Endothelial cell of umbilical vein (primary cell): Measurements from ENCODE around the gene RESP18. TPM values are rescaled to one million over a fixed set of nuclear protein-coding genes. Genes with fewer than 3 reads are reported as not detected.
"Not testable (repeated sequence)": the region's sequence is repeated elsewhere in the genome, so short reads cannot be mapped to it uniquely, and the experiment has no call there.

Experiments
- BruUV-seq: library from RNA; stranded (reverse); fragments of 400-500 nt; replicated peaks from 2 replicates; lab custom pipeline; 2021; lab: Mats Ljungman, UMichigan
- CTCF ChIA-PET: fragments of 300-600, 350-600 bp; sonication (Branson Sonifier 250); formaldehyde crosslinking; loops from one replicate; lab custom pipeline; 2021; ENCODE audit warnings: antibody characterized with exemption, inconsistent platforms; lab: Charles Lee
- POLR2A ChIA-PET: fragments of 300-600, 350-600 bp; sonication (Branson Sonifier 250); formaldehyde crosslinking; loops from one replicate; lab custom pipeline; 2021; ENCODE audit warnings: antibody characterized with exemption, inconsistent platforms; lab: Charles Lee
- DNase-seq: peaks from one replicate; pipeline ENCODE4 v3.0.0-alpha.2; 2011; ENCODE audit warnings: low read depth, low spot score
- FAIRE-seq: peaks from 2 replicates; lab custom pipeline; 2011; peaks lifted over from hg19 to GRCh38; lab: Jason Lieb, UNC
- H2AFZ ChIP-seq: 2 replicates; pipeline ENCODE4 v1.6.0; 2012; ENCODE audit warnings: low read depth, low read length, control low read depth, inconsistent platforms
- H3K27ac ChIP-seq: 2 replicates; pipeline ENCODE4 v1.5.1; 2011; ENCODE audit warnings: low read depth, mild to moderate bottlenecking, control low read depth, low read length, moderate library complexity; ENCODE audit not compliant: insufficient read depth
- H3K27me3 ChIP-seq, 2 experiments: 2 replicates each; pipeline versions ENCODE4 v1.6.0 to v1.6.1; 2011; ENCODE audit warnings: low read length in 2 of 2, mixed read lengths in 1 of 2; ENCODE audit not compliant: control insufficient read depth in 2 of 2, insufficient read depth in 2 of 2
- H3K36me3 ChIP-seq, 2 experiments: 2 replicates in 1 of 2; 3 replicates in 1 of 2; pipeline ENCODE4 v1.5.1; 2011; ENCODE audit warnings: low read length in 2 of 2, mild to moderate bottlenecking in 1 of 2, moderate library complexity in 1 of 2; ENCODE audit not compliant: control insufficient read depth in 2 of 2, insufficient read depth in 2 of 2; ENCODE audit errors: extremely low read depth in 1 of 2
- H3K4me1 ChIP-seq: 3 replicates; pipeline ENCODE4 v1.5.1; 2011; ENCODE audit warnings: mild to moderate bottlenecking, low read length; ENCODE audit not compliant: control insufficient read depth, insufficient read depth; ENCODE audit errors: extremely low read depth
- H3K4me2 ChIP-seq: 2 replicates; pipeline ENCODE4 v1.6.1; 2011; ENCODE audit warnings: low read length, control low read depth, mixed read lengths; ENCODE audit not compliant: insufficient read depth
- H3K4me3 ChIP-seq, 3 experiments: fragments of 200-600 bp in 1 of 3; sonication (generic), shearing (Covaris generic) in 1 of 3; replicated peaks in 1 of 3; 2 replicates each; pipeline ENCODE4 v1.5.1; 2011 to 2016; ENCODE audit warnings: control low read depth in 3 of 3, low read length in 3 of 3, mild to moderate bottlenecking in 2 of 3, inconsistent platforms in 1 of 3, low read depth in 1 of 3, moderate library complexity in 1 of 3; ENCODE audit not compliant: insufficient read depth in 1 of 3
- H3K79me2 ChIP-seq: 2 replicates; pipeline ENCODE4 v1.6.0; 2012; ENCODE audit warnings: low read length, inconsistent platforms; ENCODE audit not compliant: control insufficient read depth, insufficient read depth
- H3K9ac ChIP-seq: replicated peaks from 2 replicates; pipeline ENCODE3; 2011; ENCODE audit warnings: low read length, control low read depth; ENCODE audit not compliant: insufficient read depth; ENCODE audit errors: extremely low read depth
- H3K9me1 ChIP-seq: replicated peaks from 3 replicates; pipeline ENCODE4 v1.6.0; 2011; ENCODE audit warnings: mild to moderate bottlenecking, low read length; ENCODE audit not compliant: control insufficient read depth, insufficient read depth; ENCODE audit errors: extremely low read depth
- H3K9me3 ChIP-seq: replicated peaks from 2 replicates; pipeline ENCODE4 v1.5.1; 2012; ENCODE audit warnings: low read length, inconsistent platforms; ENCODE audit not compliant: control insufficient read depth, insufficient read depth
- H4K20me1 ChIP-seq: replicated peaks from 2 replicates; pipeline ENCODE3; 2011; ENCODE audit warnings: mild to moderate bottlenecking, low read length; ENCODE audit not compliant: control insufficient read depth, insufficient read depth; ENCODE audit errors: extremely low read depth
- EZH2 ChIP-seq: IDR thresholded peaks from 2 replicates; pipeline ENCODE4 v1.6.1; 2012; ENCODE audit warnings: borderline replicate concordance, low read depth, mild to moderate bottlenecking, moderate library complexity, low read length, inconsistent platforms; ENCODE audit not compliant: severe bottlenecking
- GATA2 ChIP-seq: IDR thresholded peaks from 2 replicates; pipeline ENCODE4 v1.7.0; 2011; ENCODE audit warnings: low read depth, mild to moderate bottlenecking, moderate library complexity, mixed read lengths, low read length; ENCODE audit not compliant: insufficient read length, insufficient read depth
- JUN ChIP-seq: IDR thresholded peaks from 2 replicates; pipeline ENCODE4 v1.6.1; 2011; ENCODE audit warnings: borderline replicate concordance, low read depth; ENCODE audit not compliant: insufficient read length, insufficient read depth
- POLR2A ChIP-seq: IDR thresholded peaks from 2 replicates; pipeline ENCODE4 v1.6.1; 2012; ENCODE audit warnings: low read depth, mild to moderate bottlenecking, control low read depth, low read length
- POLR2AphosphoS5 ChIP-seq: IDR thresholded peaks from 2 replicates; pipeline ENCODE4 v1.6.1; 2012; ENCODE audit warnings: low read depth, mild to moderate bottlenecking, control low read depth, low read length, moderate library complexity; ENCODE audit not compliant: insufficient read depth
- dilution Hi-C: fragments of 300-500 bp; cut with MboI; formaldehyde crosslinking; loops from one replicate; pipeline ENCODE4 v1.15.0; 2019; ENCODE audit warnings: low sequenced_read_pairs; ENCODE audit not compliant: extremely low pct_ligation_motif_present
- intact Hi-C: fragments of 100-400 bp; cut with micrococcal nuclease; formaldehyde crosslinking; loops from one replicate; pipeline ENCODE4 v1.10.0; 2022
- polyA plus RNA-seq, 4 experiments: library from polyadenylated mRNA; depleted of rRNA in 3 of 4; stranded (reverse) in 3 of 4; unstranded in 1 of 4; fragments of >200 nt; gene quantifications; 2 replicates each; pipeline versions ENCODE4 v1.2.1 to v1.2.3, GENCODE V29; 2011 to 2012; ENCODE audit warnings: missing spikeins in 1 of 4
- total RNA-seq: library from RNA; stranded (reverse); gene quantifications from 2 replicates; pipeline ENCODE4 v1.2.3, GENCODE V29; 2021
- TF ChIP-seq, protein P1 (sequence below): IDR thresholded peaks from 2 replicates; pipeline ENCODE4 v1.6.1; 2011; ENCODE audit not compliant: insufficient read depth, insufficient read length

The RESP18 gene
- total and polyA plus RNA-seq, 2 donors (not counting 3 experiments of a cell fraction or from before 2014, with no cell fraction given) = not detected

DNA sequence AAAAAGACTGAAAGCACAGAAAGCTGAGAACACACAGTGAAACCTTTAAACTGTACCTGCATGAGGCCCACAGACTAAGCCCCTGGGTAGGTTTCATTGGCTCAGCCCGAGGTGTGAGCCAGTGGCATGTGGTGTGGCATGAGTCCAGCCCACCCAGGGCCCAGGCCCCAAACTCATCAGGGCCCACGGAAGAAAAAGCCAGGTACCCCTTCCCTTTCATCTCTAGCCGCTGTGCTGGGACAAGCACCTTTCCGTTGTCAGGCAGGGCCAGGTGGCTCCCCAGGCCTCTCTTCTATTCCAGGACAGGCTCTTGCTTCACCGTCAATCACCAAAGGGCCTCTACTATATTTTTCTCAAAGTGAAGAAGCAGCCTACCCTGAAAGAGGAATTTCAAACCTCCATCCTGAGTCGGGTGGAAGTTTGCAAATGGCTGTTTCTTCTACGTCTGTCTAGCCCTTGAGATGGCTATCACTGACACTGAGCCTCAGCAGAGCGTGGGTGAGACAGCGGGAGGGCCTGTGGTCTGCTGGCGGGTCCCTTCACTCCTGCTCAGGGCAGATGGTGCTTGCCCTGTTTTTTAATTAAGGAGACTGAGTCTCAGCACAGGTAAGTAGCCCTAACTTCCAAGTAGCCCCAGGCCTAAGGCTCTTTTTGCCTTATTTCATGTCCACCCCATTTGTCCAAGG lies 44.8 kb downstream of the RESP18 start:
- no peaks in the 10 kb centered on the region for H3K79me2 ChIP-seq
- H3K36me3 ChIP-seq = peaks cover 0 to 17% of the 10 kb centered on the region in 2 experiments
- TF ChIP-seq JUN (no peak), EZH2 (no peak), GATA2 (no peak), POLR2A (no peak), POLR2AphosphoS5 (no peak)
- TF ChIP-seq, protein P1, sequence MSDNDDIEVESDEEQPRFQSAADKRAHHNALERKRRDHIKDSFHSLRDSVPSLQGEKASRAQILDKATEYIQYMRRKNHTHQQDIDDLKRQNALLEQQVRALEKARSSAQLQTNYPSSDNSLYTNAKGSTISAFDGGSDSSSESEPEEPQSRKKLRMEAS = no peak
- H3K4me2 ChIP-seq = no peak overlapping the region
- H3K4me1 ChIP-seq = no peaks in the 10 kb centered on the region
- ChIA-PET CTCF (interaction anchor here (0.7 to 12.6 kb wide), 2 partner anchors 7 to 258 kb away, joined by 3 to 253 read pairs; no protein-coding TSS in a partner anchor), POLR2A (interaction anchor here (0.7 kb wide), 1 partner anchor 69 kb away, joined by 4 read pairs; the partner anchor contains the start of gene ABCB6)
- no peak overlapping the region for H2AFZ ChIP-seq
- H3K27me3 ChIP-seq = peaks cover 0 to 1% of the 10 kb centered on the region in 2 experiments
- H3K9ac ChIP-seq = no peak overlapping the region
- FAIRE-seq (no peak), DNase-seq (no peak)
- no peaks in the 10 kb centered on the region for H3K9me1 ChIP-seq
- H4K20me1 ChIP-seq = no peaks in the 10 kb centered on the region
- dilution Hi-C loops (no loop called here), intact Hi-C loops (no loop called here)
- H3K27ac ChIP-seq = no peak overlapping the region
- H3K9me3 ChIP-seq = no peaks in the 10 kb centered on the region
- no TSS peak for BruUV-seq
- H3K4me3 ChIP-seq = no peak overlapping the region

DNA sequence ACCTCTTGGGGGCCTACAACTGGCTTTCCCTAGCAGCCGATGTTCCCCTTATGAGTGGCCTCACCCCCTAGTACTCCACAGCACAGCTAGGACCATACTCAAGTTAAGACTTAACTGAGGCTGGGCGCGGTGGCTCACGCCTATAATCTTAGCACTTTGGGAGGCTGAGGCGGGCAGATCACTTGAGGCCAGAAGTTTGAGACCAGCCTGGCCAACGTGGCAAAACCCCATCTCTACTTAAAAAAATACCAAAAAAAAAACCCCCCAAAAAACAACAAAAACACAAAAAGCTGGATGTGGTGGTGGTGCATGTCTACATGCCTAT lies 45.5 kb downstream of the RESP18 start:
- H3K9me1 ChIP-seq, H3K27me3 ChIP-seq, H3K4me3 ChIP-seq, H2AFZ ChIP-seq, FAIRE-seq, H3K4me2 ChIP-seq, H3K27ac ChIP-seq, H3K4me1 ChIP-seq, DNase-seq, H3K9me3 ChIP-seq, H4K20me1 ChIP-seq, intact Hi-C loops, H3K9ac ChIP-seq, dilution Hi-C loops, H3K79me2 ChIP-seq, BruUV-seq: not testable (repeated sequence)
- ChIA-PET POLR2A (interaction anchor here (0.7 kb wide), 1 partner anchor 68 kb away, joined by 4 read pairs; the partner anchor contains the start of gene ABCB6), CTCF (interaction anchor here (12.6 kb wide), 1 partner anchor 8 kb away, joined by 253 read pairs; no protein-coding TSS in a partner anchor)
- peaks cover 0 to 17% of the 10 kb centered on the region in 2 experiments for H3K36me3 ChIP-seq
